Measurements from ENCODE around the gene SYT7. TPM values are rescaled to one million over a fixed set of nuclear protein-coding genes. Genes with fewer than 3 reads are reported as not detected.

SYT7 gene
- total and polyA plus RNA-seq, 10 of the 15 experiments (the other 5 are each of a cell fraction or from before 2014, with no cell fraction given), result not detected

DNA sequence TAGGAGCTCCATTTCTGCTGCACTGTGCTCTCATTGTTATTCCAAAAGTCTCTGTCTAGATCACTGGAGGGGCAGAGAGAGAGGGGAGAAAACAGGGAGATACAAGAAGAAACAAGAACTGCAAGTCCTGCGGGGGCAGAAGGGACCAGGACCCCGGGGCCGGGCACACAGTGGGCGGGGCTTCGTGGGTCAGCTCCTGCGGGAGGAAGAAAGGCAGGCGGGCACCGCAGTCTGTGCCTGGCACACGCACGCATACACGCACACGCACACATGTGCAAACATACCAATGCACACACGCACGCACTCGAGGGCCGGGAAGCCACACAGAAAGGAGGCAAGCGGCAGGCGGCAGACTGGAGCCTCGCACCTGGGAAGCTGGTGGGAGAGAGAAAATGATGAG, 33.6 kb downstream of the SYT7 start (continued):
- TF ChIP-seq RAD51 (IDR thresholded peaks at IDR 0.05), result no peak
- no peak for TF ChIP-seq TCF12 (IDR thresholded peaks at IDR 0.05; ENCODE audit: low read depth, low read length)
- TF ChIP-seq TCF7 (IDR thresholded peaks at IDR 0.05; ENCODE audit: borderline replicate concordance), result no peak
- TF ChIP-seq, protein P1, sequence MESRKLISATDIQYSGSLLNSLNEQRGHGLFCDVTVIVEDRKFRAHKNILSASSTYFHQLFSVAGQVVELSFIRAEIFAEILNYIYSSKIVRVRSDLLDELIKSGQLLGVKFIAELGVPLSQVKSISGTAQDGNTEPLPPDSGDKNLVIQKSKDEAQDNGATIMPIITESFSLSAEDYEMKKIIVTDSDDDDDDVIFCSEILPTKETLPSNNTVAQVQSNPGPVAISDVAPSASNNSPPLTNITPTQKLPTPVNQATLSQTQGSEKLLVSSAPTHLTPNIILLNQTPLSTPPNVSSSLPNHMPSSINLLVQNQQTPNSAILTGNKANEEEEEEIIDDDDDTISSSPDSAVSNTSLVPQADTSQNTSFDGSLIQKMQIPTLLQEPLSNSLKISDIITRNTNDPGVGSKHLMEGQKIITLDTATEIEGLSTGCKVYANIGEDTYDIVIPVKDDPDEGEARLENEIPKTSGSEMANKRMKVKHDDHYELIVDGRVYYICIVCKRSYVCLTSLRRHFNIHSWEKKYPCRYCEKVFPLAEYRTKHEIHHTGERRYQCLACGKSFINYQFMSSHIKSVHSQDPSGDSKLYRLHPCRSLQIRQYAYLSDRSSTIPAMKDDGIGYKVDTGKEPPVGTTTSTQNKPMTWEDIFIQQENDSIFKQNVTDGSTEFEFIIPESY (IDR thresholded peaks at IDR 0.05), result no peak
- no peak for TF ChIP-seq RCOR1 (conservative IDR thresholded peaks at IDR 0.05; ENCODE audit: low read depth, low read length)
- TF ChIP-seq, protein P2, sequence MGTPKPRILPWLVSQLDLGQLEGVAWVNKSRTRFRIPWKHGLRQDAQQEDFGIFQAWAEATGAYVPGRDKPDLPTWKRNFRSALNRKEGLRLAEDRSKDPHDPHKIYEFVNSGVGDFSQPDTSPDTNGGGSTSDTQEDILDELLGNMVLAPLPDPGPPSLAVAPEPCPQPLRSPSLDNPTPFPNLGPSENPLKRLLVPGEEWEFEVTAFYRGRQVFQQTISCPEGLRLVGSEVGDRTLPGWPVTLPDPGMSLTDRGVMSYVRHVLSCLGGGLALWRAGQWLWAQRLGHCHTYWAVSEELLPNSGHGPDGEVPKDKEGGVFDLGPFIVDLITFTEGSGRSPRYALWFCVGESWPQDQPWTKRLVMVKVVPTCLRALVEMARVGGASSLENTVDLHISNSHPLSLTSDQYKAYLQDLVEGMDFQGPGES (IDR thresholded peaks at IDR 0.05), result no peak
- TF ChIP-seq, protein P3, sequence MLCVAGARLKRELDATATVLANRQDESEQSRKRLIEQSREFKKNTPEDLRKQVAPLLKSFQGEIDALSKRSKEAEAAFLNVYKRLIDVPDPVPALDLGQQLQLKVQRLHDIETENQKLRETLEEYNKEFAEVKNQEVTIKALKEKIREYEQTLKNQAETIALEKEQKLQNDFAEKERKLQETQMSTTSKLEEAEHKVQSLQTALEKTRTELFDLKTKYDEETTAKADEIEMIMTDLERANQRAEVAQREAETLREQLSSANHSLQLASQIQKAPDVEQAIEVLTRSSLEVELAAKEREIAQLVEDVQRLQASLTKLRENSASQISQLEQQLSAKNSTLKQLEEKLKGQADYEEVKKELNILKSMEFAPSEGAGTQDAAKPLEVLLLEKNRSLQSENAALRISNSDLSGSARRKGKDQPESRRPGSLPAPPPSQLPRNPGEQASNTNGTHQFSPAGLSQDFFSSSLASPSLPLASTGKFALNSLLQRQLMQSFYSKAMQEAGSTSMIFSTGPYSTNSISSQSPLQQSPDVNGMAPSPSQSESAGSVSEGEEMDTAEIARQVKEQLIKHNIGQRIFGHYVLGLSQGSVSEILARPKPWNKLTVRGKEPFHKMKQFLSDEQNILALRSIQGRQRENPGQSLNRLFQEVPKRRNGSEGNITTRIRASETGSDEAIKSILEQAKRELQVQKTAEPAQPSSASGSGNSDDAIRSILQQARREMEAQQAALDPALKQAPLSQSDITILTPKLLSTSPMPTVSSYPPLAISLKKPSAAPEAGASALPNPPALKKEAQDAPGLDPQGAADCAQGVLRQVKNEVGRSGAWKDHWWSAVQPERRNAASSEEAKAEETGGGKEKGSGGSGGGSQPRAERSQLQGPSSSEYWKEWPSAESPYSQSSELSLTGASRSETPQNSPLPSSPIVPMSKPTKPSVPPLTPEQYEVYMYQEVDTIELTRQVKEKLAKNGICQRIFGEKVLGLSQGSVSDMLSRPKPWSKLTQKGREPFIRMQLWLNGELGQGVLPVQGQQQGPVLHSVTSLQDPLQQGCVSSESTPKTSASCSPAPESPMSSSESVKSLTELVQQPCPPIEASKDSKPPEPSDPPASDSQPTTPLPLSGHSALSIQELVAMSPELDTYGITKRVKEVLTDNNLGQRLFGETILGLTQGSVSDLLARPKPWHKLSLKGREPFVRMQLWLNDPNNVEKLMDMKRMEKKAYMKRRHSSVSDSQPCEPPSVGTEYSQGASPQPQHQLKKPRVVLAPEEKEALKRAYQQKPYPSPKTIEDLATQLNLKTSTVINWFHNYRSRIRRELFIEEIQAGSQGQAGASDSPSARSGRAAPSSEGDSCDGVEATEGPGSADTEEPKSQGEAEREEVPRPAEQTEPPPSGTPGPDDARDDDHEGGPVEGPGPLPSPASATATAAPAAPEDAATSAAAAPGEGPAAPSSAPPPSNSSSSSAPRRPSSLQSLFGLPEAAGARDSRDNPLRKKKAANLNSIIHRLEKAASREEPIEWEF (IDR thresholded peaks at IDR 0.05; ENCODE audit: insufficient replicate concordance, low read depth, low read length), result no peak
- TF ChIP-seq SIN3A (IDR thresholded peaks at IDR 0.05; ENCODE audit: low read depth, low read length), result no peak

Data from GM12878 (cell line).